Activated CD4-positive, alpha-beta T cell treated with anti-CD3 and anti-CD28 coated beads, Interleukin-2, Interleukin-4, amounts not matched to agents 100 ng/mL and 50 ng/mL, durations not matched to agents 16 hours and 8 hours (primary cell): ENCODE results near the gene CFAP73.

ENCODE experiments used
- DNase-seq: peaks from one replicate; pipeline ENCODE4 v3.0.0-alpha.2; 2020; ENCODE audit warnings: low spot score

Gene CFAP73

GRCh38 chr12:113164014-113164413 is 14.5 kb downstream of the CFAP73 start:
- DNase-seq = no peak

GRCh38 chr12:113165521-113166450 is 16.3 kb downstream of the CFAP73 start:
- DNase-seq = no peak

- no peak for DNase-seq
Observed at GRCh38 chr12:113167868-113168267, 18.3 kb downstream of the CFAP73 start.

- DNase-seq = no peak
Observed at GRCh38 chr12:113169697-113170096, 20.2 kb downstream of the CFAP73 start.

GRCh38 chr12:113170457-113170856 is 20.9 kb downstream of the CFAP73 start:
- no peak for DNase-seq

GRCh38 chr12:113170926-113171325 is 21.4 kb downstream of the CFAP73 start:
- no peak for DNase-seq

- DNase-seq = no peak
Observed at GRCh38 chr12:113171543-113171942, 22.0 kb downstream of the CFAP73 start.

GRCh38 chr12:113172185-113172584 is 22.7 kb downstream of the CFAP73 start:
- DNase-seq = no peak

- no peak for DNase-seq
Observed at GRCh38 chr12:113173081-113173698, 23.7 kb downstream of the CFAP73 start.

GRCh38 chr12:113174461-113175384 is 25.2 kb downstream of the CFAP73 start:
- peak; percentile 79 for DNase-seq

GRCh38 chr12:113179023-113179422 is 29.5 kb downstream of the CFAP73 start:
- DNase-seq = no peak

GRCh38 chr12:113180333-113180732 is 30.8 kb downstream of the CFAP73 start:
- no peak for DNase-seq

- DNase-seq = no peak
Observed at GRCh38 chr12:113181975-113182374, 32.5 kb downstream of the CFAP73 start.

GRCh38 chr12:113183030-113183589 is 33.6 kb downstream of the CFAP73 start:
- DNase-seq = no peak

- DNase-seq = no peak
Observed at GRCh38 chr12:113184098-113184899, 34.8 kb downstream of the CFAP73 start.

- DNase-seq = peak; percentile 93
Observed at GRCh38 chr12:113184900-113185179, 35.3 kb downstream of the CFAP73 start.

GRCh38 chr12:113185180-113186032 is 35.9 kb downstream of the CFAP73 start, which contains the start of the genes DDX54 and RITA1:
Gene DDX54 (minus strand): TSS chr12:113185478. CDS start chr12:113185451, 27 bp downstream.
Gene RITA1 (plus strand): TSS chr12:113185721. CDS start chr12:113186747, 1,026 bp downstream.
- DNase-seq = peak; percentile 83

GRCh38 chr12:113186033-113186365 is 36.5 kb downstream of the CFAP73 start:
- no peak for DNase-seq

GRCh38 chr12:113186666-113187325 is 37.3 kb downstream of the CFAP73 start:
- DNase-seq = no peak

- DNase-seq = no peak
Observed at GRCh38 chr12:113189361-113189760, 39.8 kb downstream of the CFAP73 start.
